ENCODE data around the gene WNT5B.
"Not testable (repeated sequence)": the region's sequence is repeated elsewhere in the genome, so short reads cannot be mapped to it uniquely, and the experiment has no call there.

The WNT5B gene

GRCh38 chr12:1692226-1692625 lies 63.2 kb downstream of the WNT5B start:
- no peak for DNase-seq

- no peak for DNase-seq
Observed at GRCh38 chr12:1692895-1693610, 64.0 kb downstream of the WNT5B start.

GRCh38 chr12:1695097-1695496 lies 66.1 kb downstream of the WNT5B start:
- not testable (repeated sequence) for DNase-seq

- no peak for DNase-seq
Observed at GRCh38 chr12:1695886-1696670, 67.0 kb downstream of the WNT5B start.

GRCh38 chr12:1696800-1697199 lies 67.8 kb downstream of the WNT5B start:
- no peak for DNase-seq
